Measurements from ENCODE around the gene AK2. TPM values are rescaled to one million over a fixed set of nuclear protein-coding genes. Genes with fewer than 3 reads are reported as not detected.
"Not testable (repeated sequence)": the region's sequence is repeated elsewhere in the genome, so short reads cannot be mapped to it uniquely, and the experiment has no call there.

The AK2 gene
- total and polyA plus RNA-seq, 9 donors = 52.9 to 150 (median 115) TPM

- WGBS, 3 donors = 91 to 97% (median 96%) methylated on average over 10 of the region's 10 CpGs
- TF ChIP-seq POLR2A (IDR thresholded peaks at IDR 0.05) (no peak), EP300 (IDR thresholded peaks at IDR 0.05) (no peak)
- TF ChIP-seq, protein P1, sequence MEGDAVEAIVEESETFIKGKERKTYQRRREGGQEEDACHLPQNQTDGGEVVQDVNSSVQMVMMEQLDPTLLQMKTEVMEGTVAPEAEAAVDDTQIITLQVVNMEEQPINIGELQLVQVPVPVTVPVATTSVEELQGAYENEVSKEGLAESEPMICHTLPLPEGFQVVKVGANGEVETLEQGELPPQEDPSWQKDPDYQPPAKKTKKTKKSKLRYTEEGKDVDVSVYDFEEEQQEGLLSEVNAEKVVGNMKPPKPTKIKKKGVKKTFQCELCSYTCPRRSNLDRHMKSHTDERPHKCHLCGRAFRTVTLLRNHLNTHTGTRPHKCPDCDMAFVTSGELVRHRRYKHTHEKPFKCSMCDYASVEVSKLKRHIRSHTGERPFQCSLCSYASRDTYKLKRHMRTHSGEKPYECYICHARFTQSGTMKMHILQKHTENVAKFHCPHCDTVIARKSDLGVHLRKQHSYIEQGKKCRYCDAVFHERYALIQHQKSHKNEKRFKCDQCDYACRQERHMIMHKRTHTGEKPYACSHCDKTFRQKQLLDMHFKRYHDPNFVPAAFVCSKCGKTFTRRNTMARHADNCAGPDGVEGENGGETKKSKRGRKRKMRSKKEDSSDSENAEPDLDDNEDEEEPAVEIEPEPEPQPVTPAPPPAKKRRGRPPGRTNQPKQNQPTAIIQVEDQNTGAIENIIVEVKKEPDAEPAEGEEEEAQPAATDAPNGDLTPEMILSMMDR (IDR thresholded peaks at IDR 0.05) = no peak
- intact Hi-C loops (cut with DNase I) = loop anchor here in 1 of 4 donors (10.0 kb wide), 1 partner anchor 65 kb away; no protein-coding TSS in a partner anchor
- Histone ChIP-seq H3K9me3 (no peaks in the 10 kb centered on the region), H3K27me3 (no peaks in the 10 kb centered on the region), H3K4me3 (no peak overlapping the region), H3K36me3 (no peaks in the 10 kb centered on the region), H3K4me1 (ENCODE audit: insufficient read depth) (no peaks in the 10 kb centered on the region), H3K27ac (no peak overlapping the region)
- no peak for DNase-seq
Observed at GRCh38 chr1:32980080-32980479, 56.6 kb downstream of the AK2 start.

GRCh38 chr1:32978854-32979253, 57.8 kb downstream of the AK2 start:
- 70 to 86% (median 76%) methylated on average over 4 of the region's 4 CpGs for WGBS, 3 donors
- no peak for DNase-seq
- intact Hi-C loops (cut with DNase I) = no loop called here
- Histone ChIP-seq H3K9me3 (no peaks in the 10 kb centered on the region), H3K36me3 (no peaks in the 10 kb centered on the region), H3K27ac (no peak overlapping the region), H3K27me3 (no peaks in the 10 kb centered on the region), H3K4me1 (ENCODE audit: insufficient read depth) (no peaks in the 10 kb centered on the region), H3K4me3 (no peak overlapping the region)
- TF ChIP-seq, protein P1 (IDR thresholded peaks at IDR 0.05) = no peak
- TF ChIP-seq EP300 (IDR thresholded peaks at IDR 0.05) (no peak), POLR2A (IDR thresholded peaks at IDR 0.05) (no peak)

DNA sequence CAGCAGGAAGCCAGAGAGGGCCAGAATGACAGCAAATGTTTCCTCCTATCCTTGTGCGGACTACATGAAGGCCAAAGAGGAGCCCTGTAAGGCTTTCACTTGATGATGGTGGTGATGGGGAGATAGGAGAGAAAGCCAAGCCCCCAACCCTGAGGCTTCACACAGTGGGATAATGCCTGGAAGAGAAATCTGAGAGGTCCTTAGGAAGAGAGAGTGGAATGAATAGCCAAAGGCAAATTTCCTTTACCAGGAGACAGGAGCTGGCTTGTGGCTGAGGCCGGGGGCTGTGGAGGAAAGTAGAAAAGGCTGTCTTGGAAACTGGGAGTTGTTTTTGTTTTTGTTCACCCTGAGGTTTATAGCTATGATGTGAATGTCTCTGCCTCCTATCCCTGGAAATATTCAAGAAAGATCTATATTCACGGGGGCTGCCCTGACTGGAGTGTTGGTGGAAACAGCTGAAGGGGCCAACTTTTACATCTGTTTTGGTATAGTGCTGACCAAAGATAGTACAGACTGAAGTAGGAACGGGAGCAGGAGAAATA, 59.1 kb downstream of the AK2 start:
- no peak overlapping the region for H3K4me3 ChIP-seq
- intact Hi-C loops (cut with DNase I) = no loop called here
- TF ChIP-seq POLR2A (IDR thresholded peaks at IDR 0.05) (no peak), EP300 (IDR thresholded peaks at IDR 0.05) (no peak)
- TF ChIP-seq, protein P1 (IDR thresholded peaks at IDR 0.05) = no peak
- no peaks in the 10 kb centered on the region for H3K27me3 ChIP-seq
- no peaks in the 10 kb centered on the region for H3K9me3 ChIP-seq
- no peak overlapping the region for H3K27ac ChIP-seq
- H3K36me3 ChIP-seq = no peaks in the 10 kb centered on the region
- WGBS, 3 donors = 24 to 34% (median 26%) methylated on average over 4 of the region's 4 CpGs
- DNase-seq = no peak
- no peaks in the 10 kb centered on the region for H3K4me1 ChIP-seq (ENCODE audit: insufficient read depth)

DNA sequence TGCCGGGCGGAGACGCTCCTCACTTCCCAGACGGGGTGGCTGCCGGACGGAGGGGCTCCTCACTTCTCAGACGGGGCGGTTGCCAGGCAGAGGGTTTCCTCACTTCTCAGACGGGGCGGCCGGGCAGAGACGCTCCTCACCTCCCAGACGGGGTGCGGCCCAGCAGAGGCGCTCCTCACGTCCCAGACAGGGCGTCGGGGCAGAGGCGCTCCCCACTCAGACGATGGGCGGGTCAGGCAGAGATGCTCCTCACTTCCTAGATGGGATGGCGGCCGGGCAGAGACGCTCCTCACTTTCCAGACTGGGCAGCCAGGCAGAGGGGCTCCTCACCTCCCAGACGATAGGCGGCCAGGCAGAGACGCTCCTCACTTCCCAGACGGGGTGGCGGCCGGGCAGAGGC, 61.6 kb downstream of the AK2 start:
- H3K27me3 ChIP-seq; H3K27ac ChIP-seq; H3K4me3 ChIP-seq; DNase-seq; H3K9me3 ChIP-seq; intact Hi-C loops (cut with DNase I); H3K36me3 ChIP-seq; H3K4me1 ChIP-seq (ENCODE audit: insufficient read depth): not testable (repeated sequence)
- 86 to 95% (median 94%) methylated on average over 15 to 22 of the region's 30 CpGs for WGBS, 3 donors

DNA sequence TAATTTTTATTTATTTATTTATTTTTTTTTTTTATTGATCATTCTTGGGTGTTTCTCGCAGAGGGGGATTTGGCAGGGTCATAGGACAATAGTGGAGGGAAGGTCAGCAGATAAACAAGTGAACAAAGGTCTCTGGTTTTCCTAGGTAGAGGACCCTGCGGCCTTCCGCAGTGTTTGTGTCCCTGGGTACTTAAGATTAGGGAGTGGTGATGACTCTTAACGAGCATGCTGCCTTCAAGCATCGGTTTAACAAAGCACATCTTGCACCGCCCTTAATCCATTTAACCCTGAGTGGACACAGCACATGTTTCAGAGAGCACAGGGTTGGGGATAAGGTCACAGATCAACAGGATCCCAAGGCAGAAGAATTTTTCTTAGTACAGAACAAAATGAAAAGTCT, 63.2 kb downstream of the AK2 start:
- H3K9me3 ChIP-seq; H3K4me1 ChIP-seq (ENCODE audit: insufficient read depth); H3K36me3 ChIP-seq; H3K27ac ChIP-seq; H3K4me3 ChIP-seq; intact Hi-C loops (cut with DNase I); DNase-seq; H3K27me3 ChIP-seq: not testable (repeated sequence)
- WGBS, 3 donors = 10 to 18% (median 13%) methylated on average over 1 to 4 of the region's 6 CpGs
